HEK293 (cell line): ENCODE data around the gene MYH13.

ENCODE experiments used
- CTCF ChIA-PET: fragments of 350-600 bp; formaldehyde crosslinking; extraction: SDS; loops from one replicate; lab custom pipeline; 2021; ENCODE audit warnings: antibody characterized with exemption; lab: Yijun Ruan, JAX
- POLR2A ChIA-PET: fragments of 300-600 bp; formaldehyde crosslinking; extraction: SDS; loops from one replicate; lab custom pipeline; 2020; ENCODE audit warnings: antibody characterized with exemption, inconsistent platforms; lab: Yijun Ruan, JAX
- H3K27ac ChIP-seq: fragments of 200-500 bp; sonication (Bioruptor generic); 2 replicates; pipeline ENCODE4 v1.5.1; 2014; ENCODE audit warnings: low read depth, low read length, control low read depth, inconsistent platforms; ENCODE audit errors: extremely low read depth
- H3K36me3 ChIP-seq, 2 experiments: fragments of 200-500 bp in 1 of 2; sonication (Bioruptor generic) in 1 of 2; 1 replicate in 1 of 2; 2 replicates in 1 of 2; pipeline ENCODE4 v1.5.1; 2014 to 2017; ENCODE audit warnings: inconsistent platforms in 2 of 2, low read length in 2 of 2; ENCODE audit not compliant: control insufficient read depth in 2 of 2, insufficient read depth in 1 of 2
- H3K4me1 ChIP-seq: fragments of 200-500 bp; sonication (Bioruptor generic); 2 replicates; pipeline ENCODE4 v1.5.1; 2014; ENCODE audit warnings: mild to moderate bottlenecking, low read length, inconsistent platforms; ENCODE audit not compliant: control insufficient read depth, insufficient read depth
- H3K4me3 ChIP-seq: 2 replicates; pipeline ENCODE4 v1.5.1; 2011; ENCODE audit warnings: low read depth, mild to moderate bottlenecking, control low read depth, low read length, moderate library complexity
- H3K9me3 ChIP-seq: fragments of 200-500 bp; sonication (Bioruptor generic); 2 replicates; pipeline ENCODE4 v1.5.1; 2014; ENCODE audit warnings: low read depth, low read length, inconsistent platforms; ENCODE audit not compliant: control insufficient read depth, insufficient read depth
- BCL6B ChIP-seq: fragments of 450-650 bp; formaldehyde crosslinking; IDR thresholded peaks from 2 replicates; pipeline ENCODE4 v1.5.1; 2017; ENCODE audit warnings: missing biosample characterization, missing genetic modification characterization
- ELK4 ChIP-seq: IDR thresholded peaks from 2 replicates; pipeline ENCODE4 v1.6.1; 2011; ENCODE audit warnings: mild to moderate bottlenecking, low read depth, low read length, borderline replicate concordance
- GLIS2 ChIP-seq: fragments of 450-650 bp; formaldehyde crosslinking; IDR thresholded peaks from 2 replicates; pipeline ENCODE4 v1.5.1; 2016; ENCODE audit warnings: missing biosample characterization, missing genetic modification characterization
- PRDM10 ChIP-seq: fragments of 450-650 bp; formaldehyde crosslinking; IDR thresholded peaks from 2 replicates; pipeline ENCODE4 v1.5.1; 2016; ENCODE audit warnings: missing biosample characterization, missing genetic modification characterization
- SCRT2 ChIP-seq: fragments of 450-650 bp; formaldehyde crosslinking; IDR thresholded peaks from 2 replicates; pipeline ENCODE4 v1.5.1; 2016; ENCODE audit warnings: missing biosample characterization, missing genetic modification characterization
- TCF7L2 ChIP-seq: IDR thresholded peaks from 2 replicates; pipeline ENCODE4 v1.6.1; 2011; ENCODE audit warnings: low read depth, mild to moderate bottlenecking, inconsistent platforms, low read length, moderate library complexity, borderline replicate concordance
- TSHZ1 ChIP-seq: fragments of 450-650 bp; formaldehyde crosslinking; IDR thresholded peaks from 2 replicates; pipeline ENCODE4 v1.5.1; 2016; ENCODE audit warnings: missing biosample characterization, missing genetic modification characterization, borderline replicate concordance
- ZBTB10 ChIP-seq: fragments of 450-650 bp; formaldehyde crosslinking; IDR thresholded peaks from 2 replicates; pipeline ENCODE4 v1.5.1; 2016; ENCODE audit warnings: missing biosample characterization, missing genetic modification characterization
- ZBTB49 ChIP-seq: fragments of 450-650 bp; formaldehyde crosslinking; IDR thresholded peaks from 2 replicates; pipeline ENCODE4 v1.5.1; 2016; ENCODE audit warnings: missing biosample characterization, missing genetic modification characterization, low read depth
- ZNF16 ChIP-seq: fragments of 450-650 bp; formaldehyde crosslinking; IDR thresholded peaks from 2 replicates; pipeline ENCODE4 v1.5.1; 2016; ENCODE audit warnings: low read depth, missing biosample characterization, missing genetic modification characterization
- ZNF169 ChIP-seq: fragments of 450-650 bp; formaldehyde crosslinking; IDR thresholded peaks from 2 replicates; pipeline ENCODE4 v1.5.1; 2016; ENCODE audit warnings: missing biosample characterization, missing genetic modification characterization
- ZNF211 ChIP-seq: fragments of 450-650 bp; formaldehyde crosslinking; IDR thresholded peaks from 2 replicates; pipeline ENCODE4 v1.5.1; 2016; ENCODE audit warnings: low read depth, missing biosample characterization, missing genetic modification characterization
- ZNF548 ChIP-seq: fragments of 450-650 bp; formaldehyde crosslinking; IDR thresholded peaks from 2 replicates; pipeline ENCODE4 v1.5.1; 2016; ENCODE audit warnings: missing biosample characterization, missing genetic modification characterization
- ZNF585B ChIP-seq: fragments of 450-650 bp; formaldehyde crosslinking; IDR thresholded peaks from 2 replicates; pipeline ENCODE4 v1.5.1; 2016; ENCODE audit warnings: missing biosample characterization, missing genetic modification characterization
- ZNF626 ChIP-seq: fragments of 450-650 bp; sonication (Bioruptor Pico); formaldehyde crosslinking; IDR thresholded peaks from 2 replicates; pipeline ENCODE4 v1.5.1; 2018; ENCODE audit warnings: missing biosample characterization, missing genetic modification characterization, inconsistent platforms
- ZNF660 ChIP-seq: fragments of 450-650 bp; IDR thresholded peaks from 2 replicates; pipeline ENCODE4 v1.5.1; 2018; ENCODE audit warnings: missing biosample characterization, mild to moderate bottlenecking, missing genetic modification characterization
- ZNF791 ChIP-seq: fragments of 450-650 bp; formaldehyde crosslinking; IDR thresholded peaks from 2 replicates; pipeline ENCODE4 v1.5.1; 2016; ENCODE audit warnings: missing biosample characterization, missing genetic modification characterization
- ZSCAN23 ChIP-seq: fragments of 450-650 bp; formaldehyde crosslinking; IDR thresholded peaks from 2 replicates; pipeline ENCODE4 v1.5.1; 2016; ENCODE audit warnings: missing biosample characterization, missing genetic modification characterization

Gene MYH13

GRCh38 chr17:10271106-10271562 lies 101.7 kb downstream of the MYH13 start (continued):
- TF ChIP-seq TSHZ1 (no peak), ZNF16 (tag by site-specific recombination) (no peak), ZNF791 (tag by site-specific recombination) (no peak)
- TF ChIP-seq, all 188 proteins: peak for 0

- 0 out of 2 replicates have a peak, but pooled peaks cover 1% of the 10 kb centered on the region for H3K4me1 ChIP-seq
- TF ChIP-seq ZNF211 (tag by site-specific recombination) (no peak), ZNF660 (tag by site-specific recombination) (no peak)
- H3K36me3 ChIP-seq: no peaks in the 10 kb centered on the region
- H3K4me3 ChIP-seq: no peak overlapping the region
- no peak overlapping the region for H3K27ac ChIP-seq
- ChIA-PET POLR2A (no interaction called here), CTCF (interaction anchor here (0.5 to 1.1 kb wide), 6 partner anchors 10 to 2000 kb away, joined by 3 to 6 read pairs (median 4); no protein-coding TSS in a partner anchor)
- H3K9me3 ChIP-seq: no peaks in the 10 kb centered on the region; the same call in 1 of the 2 replicates
Measured at GRCh38 chr17:10270258-10270657, 102.5 kb downstream of the MYH13 start.

- 0 out of 2 replicates have a peak, but pooled peaks cover 5% of the 10 kb centered on the region for H3K4me1 ChIP-seq
- ChIA-PET POLR2A (no interaction called here), CTCF (interaction anchor here (0.9 to 1.9 kb wide), 5 partner anchors 10 to 379 kb away, joined by 3 to 6 read pairs (median 3); no protein-coding TSS in a partner anchor)
- H3K4me3 ChIP-seq: no peak overlapping the region
- no peaks in the 10 kb centered on the region for H3K36me3 ChIP-seq
- no peaks in the 10 kb centered on the region; the same call in 1 of the 2 replicates for H3K9me3 ChIP-seq
- H3K27ac ChIP-seq: no peak overlapping the region
- TF ChIP-seq ZNF585B (no peak), ZSCAN23 (no peak), ZNF169 (no peak), GLIS2 (tag by site-specific recombination) (no peak), BCL6B (tag by site-specific recombination) (no peak), ZNF548 (tag by site-specific recombination) (no peak), ELK4 (no peak), ZBTB10 (tag by site-specific recombination) (no peak), TCF7L2 (no peak), SCRT2 (tag by site-specific recombination) (no peak), ZBTB49 (tag by site-specific recombination) (no peak), PRDM10 (no peak), ZNF626 (tag by site-specific recombination) (no peak)
Measured at GRCh38 chr17:10268005-10268404, 104.8 kb downstream of the MYH13 start.
